Neural cell (in vitro differentiated cells): ENCODE data around the gene PPP2R5D. TPM values are rescaled to one million over a fixed set of nuclear protein-coding genes. Genes with fewer than 3 reads are reported as not detected.

Experiments used
- H2AFZ ChIP-seq: fragments of 200-600, 300-800 bp; sonication (generic), shearing (Covaris generic); 2 replicates; pipeline ENCODE4 v1.6.0; 2014; ENCODE audit warnings: low read depth, mild to moderate bottlenecking, antibody characterized with exemption, low read length, moderate library complexity
- H3F3A ChIP-seq: fragments of 200-600 bp; shearing (Covaris generic); 2 replicates; pipeline ENCODE4 v1.6.1; 2016; ENCODE audit warnings: mild to moderate bottlenecking, moderate library complexity, mixed read lengths, antibody characterized with exemption, low read length; ENCODE audit not compliant: insufficient read depth, poor library complexity, severe bottlenecking
- H3K27ac ChIP-seq: fragments of 200-600, 300-800 bp; sonication (generic), shearing (Covaris generic); 2 replicates; pipeline ENCODE4 v1.5.1; 2014; ENCODE audit warnings: mild to moderate bottlenecking, low read length, moderate library complexity
- H3K27me3 ChIP-seq: fragments of 300-800, 200-600 bp; sonication (generic), shearing (Covaris generic); 2 replicates; pipeline ENCODE4 v1.6.0; 2014; ENCODE audit warnings: mild to moderate bottlenecking, low read depth, low read length, moderate library complexity; ENCODE audit not compliant: insufficient read depth
- H3K36me3 ChIP-seq: fragments of 300-800, 200-600 bp; sonication (generic), shearing (Covaris generic); 2 replicates; pipeline ENCODE4 v1.5.1; 2014; ENCODE audit warnings: mild to moderate bottlenecking, antibody characterized with exemption, low read length, moderate library complexity; ENCODE audit not compliant: insufficient read depth
- H3K4me2 ChIP-seq: fragments of 300-800, 200-600 bp; sonication (generic), shearing (Covaris generic); 2 replicates; pipeline ENCODE4 v1.6.0; 2014; ENCODE audit warnings: mild to moderate bottlenecking, low read length
- H3K4me3 ChIP-seq: fragments of 300-800, 200-600 bp; sonication (generic), shearing (Covaris generic); 2 replicates; pipeline ENCODE4 v1.5.1; 2014; ENCODE audit warnings: mild to moderate bottlenecking, low read length, moderate library complexity
- H3K79me2 ChIP-seq: fragments of 200-600 bp; shearing (Covaris generic); replicated peaks from 2 replicates; pipeline ENCODE4 v1.6.0; 2014; ENCODE audit warnings: mild to moderate bottlenecking, low read length, moderate library complexity; ENCODE audit not compliant: insufficient read depth
- H3K9ac ChIP-seq: fragments of 300-800, 200-600 bp; sonication (generic), shearing (Covaris generic); 2 replicates; pipeline ENCODE4 v1.6.1; 2016; ENCODE audit warnings: mild to moderate bottlenecking, low read length, mixed read lengths
- H3K9me2 ChIP-seq: fragments of 200-600 bp; shearing (Covaris generic); 2 replicates; pipeline ENCODE4 v1.6.1; 2016; ENCODE audit warnings: mild to moderate bottlenecking, low read length, mixed read lengths; ENCODE audit not compliant: insufficient read depth
- H3K9me3 ChIP-seq: fragments of 200-600, 300-800 bp; sonication (generic), shearing (Covaris generic); 2 replicates; pipeline ENCODE4 v1.6.1; 2016; ENCODE audit warnings: mild to moderate bottlenecking, mixed run types, low read length, moderate library complexity, mixed read lengths
- H4K20me1 ChIP-seq: fragments of 200-600 bp; shearing (Covaris generic); 2 replicates; pipeline ENCODE4 v1.6.1; 2016; ENCODE audit warnings: mild to moderate bottlenecking, mixed run types; ENCODE audit not compliant: insufficient read depth
- CTCF ChIP-seq: fragments of 450-650 bp; IDR thresholded peaks from 2 replicates; pipeline ENCODE4 v1.5.1; 2014; ENCODE audit warnings: antibody characterized with exemption, mild to moderate bottlenecking, moderate library complexity; ENCODE audit not compliant: poor library complexity, severe bottlenecking
- EP300 ChIP-seq: fragments of 450-650 bp; conservative IDR thresholded peaks from 2 replicates; pipeline ENCODE4 v1.6.1; 2014; ENCODE audit warnings: antibody characterized with exemption, mild to moderate bottlenecking, moderate library complexity; ENCODE audit not compliant: poor library complexity, severe bottlenecking
- EZH2 ChIP-seq: fragments of 200-600, 300-800 bp; shearing (Covaris generic), sonication (generic); IDR thresholded peaks from 2 replicates; pipeline ENCODE4 v1.6.1; 2014; ENCODE audit warnings: antibody characterized with exemption, low read length, borderline replicate concordance, mild to moderate bottlenecking; ENCODE audit not compliant: insufficient read depth, poor library complexity, severe bottlenecking
- MXI1 ChIP-seq: fragments of 450-650 bp; conservative IDR thresholded peaks from 2 replicates; pipeline ENCODE4 v1.6.1; 2014; ENCODE audit warnings: antibody characterized with exemption, mild to moderate bottlenecking; ENCODE audit not compliant: poor library complexity, severe bottlenecking
- RAD21 ChIP-seq: fragments of 450-650 bp; conservative IDR thresholded peaks from 2 replicates; pipeline ENCODE4 v1.6.1; 2014; ENCODE audit warnings: antibody characterized with exemption, mild to moderate bottlenecking, moderate library complexity
- REST ChIP-seq: IDR thresholded peaks from 2 replicates; pipeline ENCODE4 v1.6.1; 2012; ENCODE audit warnings: borderline replicate concordance
- SMC3 ChIP-seq: fragments of 450-650 bp; conservative IDR thresholded peaks from 2 replicates; pipeline ENCODE4 v1.6.1; 2014; ENCODE audit warnings: antibody characterized with exemption, mild to moderate bottlenecking, moderate library complexity; ENCODE audit not compliant: poor library complexity
- TAF1 ChIP-seq: IDR thresholded peaks from 2 replicates; pipeline ENCODE4 v1.6.1; 2012; ENCODE audit warnings: low read depth
- polyA plus RNA-seq: library from polyadenylated mRNA; depleted of rRNA; stranded (reverse); fragments of >200 nt; gene quantifications from 2 replicates; pipeline ENCODE4 v1.2.3, GENCODE V29; 2014

Gene PPP2R5D
- polyA plus RNA-seq, 1 donor from 2014 or later: 41.1 TPM

GRCh38 chr6:42936398-42936797 is 48.0 kb upstream of the PPP2R5D start:
- no peak overlapping the region for H2AFZ ChIP-seq
- H3K79me2 ChIP-seq: peaks cover 20% of the 10 kb centered on the region
- H3K27me3 ChIP-seq: no peaks in the 10 kb centered on the region
- H3K9me2 ChIP-seq: no peaks in the 10 kb centered on the region
- no peaks in the 10 kb centered on the region for H3K9me3 ChIP-seq
- no peaks in the 10 kb centered on the region for H4K20me1 ChIP-seq
- TF ChIP-seq CTCF: no peak
- no peaks in the 10 kb centered on the region for H3K36me3 ChIP-seq
- H3K27ac ChIP-seq: no peak overlapping the region
- H3K4me3 ChIP-seq: no peak overlapping the region
- H3K4me2 ChIP-seq: no peak overlapping the region
- no peak overlapping the region for H3K9ac ChIP-seq
- H3F3A ChIP-seq: no peaks in the 10 kb centered on the region

GRCh38 chr6:42937548-42938427 is 46.6 kb upstream of the PPP2R5D start:
- no peaks in the 10 kb centered on the region for H4K20me1 ChIP-seq
- H3F3A ChIP-seq: no peaks in the 10 kb centered on the region
- no peak overlapping the region for H3K27ac ChIP-seq
- no peaks in the 10 kb centered on the region for H3K27me3 ChIP-seq
- no peaks in the 10 kb centered on the region for H3K9me3 ChIP-seq
- peaks cover 10% of the 10 kb centered on the region for H3K79me2 ChIP-seq
- no peak for TF ChIP-seq TAF1
- no peak for TF ChIP-seq SMC3
- no peak for TF ChIP-seq EZH2
- no peak for TF ChIP-seq MXI1
- TF ChIP-seq CTCF: no peak
- no peak for TF ChIP-seq EP300
- TF ChIP-seq RAD21: no peak
- no peak for TF ChIP-seq REST
- no peaks in the 10 kb centered on the region for H3K36me3 ChIP-seq
- H2AFZ ChIP-seq: no peak overlapping the region
- H3K9me2 ChIP-seq: no peaks in the 10 kb centered on the region
- H3K9ac ChIP-seq: no peak overlapping the region
- no peak overlapping the region for H3K4me3 ChIP-seq
- no peak overlapping the region for H3K4me2 ChIP-seq
